Hematopoietic multipotent progenitor cell (in vitro differentiated cells): ENCODE results near the gene ERVMER34-1. TPM values are rescaled to one million over a fixed set of nuclear protein-coding genes. Genes with fewer than 3 reads are reported as not detected.

Source experiments
- DNase-seq, 3 donors: peaks; one replicate each; pipeline ENCODE4 v3.0.0-alpha.2; 2011 to 2015; ENCODE audit warnings: low read depth in 2 of 3, low spot score in 2 of 3
- total RNA-seq: library from RNA; depleted of rRNA; stranded (reverse); fragments of >200 nt; gene quantifications from one replicate; pipeline ENCODE4 v1.2.3, GENCODE V29; 2012

The ERVMER34-1 gene
- total RNA-seq, 1 donor: under 0.01 TPM

- peak; percentile 72 to 99 (median 97) for DNase-seq
These were observed 29.0 kb downstream of the ERVMER34-1 start for GRCh38 chr4:52721968-52722815.

DNA sequence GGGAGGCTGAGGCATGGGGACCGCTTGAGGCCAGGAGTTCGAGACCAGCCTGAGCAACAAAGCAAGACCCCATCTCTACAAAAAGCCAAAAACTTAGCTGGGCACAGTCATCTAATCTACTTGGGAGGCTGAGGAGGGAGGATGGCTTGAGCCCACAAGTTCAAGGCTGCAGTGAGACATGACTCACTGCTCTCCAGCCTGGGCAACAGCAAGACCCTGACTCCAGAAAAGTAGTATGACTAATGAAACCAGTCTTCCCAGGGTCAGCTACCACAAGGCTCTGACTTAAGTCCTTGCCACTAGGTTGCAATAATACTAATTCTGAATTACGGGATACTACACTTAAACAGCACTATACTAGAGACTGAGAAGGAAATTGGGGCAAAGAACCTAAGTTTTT, 33.1 kb downstream of the ERVMER34-1 start:
- DNase-seq: no peak

DNA sequence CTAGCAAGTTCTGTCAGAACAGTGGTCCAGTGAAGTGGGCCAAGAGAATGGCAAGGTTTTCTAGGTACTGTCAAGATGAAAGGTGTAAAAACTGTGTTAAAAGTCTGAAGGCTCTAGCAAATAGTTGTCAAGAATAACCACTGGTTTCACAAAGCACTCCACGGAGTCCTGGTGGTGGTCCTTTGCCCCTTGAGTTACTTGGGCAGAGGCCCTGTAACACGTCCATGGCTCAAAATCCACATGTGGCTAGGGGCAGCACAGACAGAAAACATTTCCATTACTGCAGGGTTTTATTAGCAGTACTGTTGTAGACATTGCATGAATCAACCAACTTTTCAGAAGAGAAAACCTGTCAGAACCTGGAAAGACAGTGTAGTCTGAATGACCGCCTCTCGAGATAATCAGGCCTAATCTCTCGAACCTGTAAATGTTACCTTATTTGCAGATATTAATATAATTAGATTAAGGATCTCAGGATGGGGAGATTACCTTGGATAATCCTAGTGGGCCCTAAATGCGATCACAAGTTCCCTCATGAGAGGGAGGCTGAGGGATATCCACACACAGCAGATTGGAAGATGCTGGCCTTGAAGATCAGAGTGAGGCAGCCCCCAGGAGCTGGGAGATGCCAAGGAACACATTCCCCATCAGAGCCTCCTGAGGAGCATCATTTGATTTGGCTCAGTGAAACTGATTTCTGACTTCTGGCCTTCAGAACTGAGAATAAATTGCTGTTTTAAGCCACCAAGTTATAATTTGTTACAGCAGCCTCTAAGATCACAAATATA, 34.7 kb downstream of the ERVMER34-1 start:
- no peak for DNase-seq

- no peak for DNase-seq
These were observed 35.3 kb downstream of the ERVMER34-1 start for GRCh38 chr4:52715914-52716313.

- DNase-seq: no peak
These were observed 35.8 kb downstream of the ERVMER34-1 start for GRCh38 chr4:52715255-52715897.

GRCh38 chr4:52714597-52715254, 36.5 kb downstream of the ERVMER34-1 start:
- DNase-seq: peak in 1 of 3 donors; percentile 18

GRCh38 chr4:52713456-52713937, 37.7 kb downstream of the ERVMER34-1 start:
- no peak for DNase-seq

DNA sequence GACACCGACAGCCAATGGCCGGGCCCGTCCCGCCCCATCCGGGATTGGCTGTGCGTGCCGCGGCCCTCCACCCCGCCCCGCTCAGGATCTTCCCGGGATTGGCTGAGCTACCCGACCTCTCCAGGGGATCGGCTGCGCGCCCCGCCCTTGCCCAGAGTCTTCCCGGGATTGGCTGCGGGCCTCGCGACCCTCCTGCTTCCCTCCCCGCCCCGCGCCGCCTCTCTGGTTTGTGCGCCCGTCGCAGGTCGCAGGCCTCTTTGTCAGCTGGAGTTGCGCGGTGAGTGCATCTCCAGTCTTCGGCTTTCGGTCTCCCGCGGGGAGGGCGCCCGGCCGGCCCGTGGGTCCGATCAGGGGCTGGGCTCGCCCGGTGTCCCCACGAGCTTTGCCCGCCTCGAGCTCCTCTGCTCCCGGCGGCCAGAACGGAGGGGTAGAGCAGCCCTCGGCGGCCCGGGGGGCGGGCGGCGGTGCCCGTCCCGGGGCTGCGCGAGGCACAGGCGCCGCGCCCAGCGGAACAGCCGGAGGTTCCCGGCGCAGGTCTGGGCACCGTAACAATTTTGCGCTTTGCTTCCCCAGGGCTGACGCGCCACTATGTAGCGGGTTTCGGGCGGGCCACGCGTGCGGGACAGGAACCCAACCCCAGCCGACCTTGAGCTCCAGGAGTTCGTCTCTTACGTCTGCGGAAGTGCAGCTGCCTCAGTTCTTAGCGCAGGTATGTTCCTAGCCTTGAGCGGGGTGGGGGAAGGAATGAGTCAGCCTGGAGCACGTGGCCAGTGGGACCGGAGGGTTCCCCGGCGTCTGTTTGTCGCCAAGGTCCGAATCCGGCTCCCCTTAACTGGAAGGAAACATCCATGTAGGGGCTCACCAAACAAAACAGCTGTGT, 38.7 kb downstream of the ERVMER34-1 start:
- DNase-seq: peak; percentile 80 to 94 (median 93)

DNA sequence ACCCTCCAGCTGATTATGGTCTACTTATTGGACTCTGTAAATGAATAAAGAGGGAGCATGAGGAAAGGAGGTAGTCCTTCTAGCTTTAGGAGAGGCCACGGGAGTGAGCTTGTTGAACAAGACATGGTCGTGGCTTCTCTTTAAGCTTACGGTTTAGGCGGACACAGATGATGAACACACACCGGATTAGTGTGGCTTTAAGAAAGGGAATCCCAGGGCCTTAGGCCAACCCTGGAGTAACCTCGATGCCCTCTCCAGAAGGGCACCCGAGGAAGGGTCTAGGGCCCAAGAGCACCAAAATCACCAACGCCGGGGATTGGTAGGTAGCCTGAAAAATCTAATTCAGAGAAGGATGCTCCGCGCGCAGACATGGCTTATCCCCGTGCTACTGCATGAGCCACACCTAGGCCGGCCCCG, 39.4 kb downstream of the ERVMER34-1 start:
- DNase-seq: no peak

DNA sequence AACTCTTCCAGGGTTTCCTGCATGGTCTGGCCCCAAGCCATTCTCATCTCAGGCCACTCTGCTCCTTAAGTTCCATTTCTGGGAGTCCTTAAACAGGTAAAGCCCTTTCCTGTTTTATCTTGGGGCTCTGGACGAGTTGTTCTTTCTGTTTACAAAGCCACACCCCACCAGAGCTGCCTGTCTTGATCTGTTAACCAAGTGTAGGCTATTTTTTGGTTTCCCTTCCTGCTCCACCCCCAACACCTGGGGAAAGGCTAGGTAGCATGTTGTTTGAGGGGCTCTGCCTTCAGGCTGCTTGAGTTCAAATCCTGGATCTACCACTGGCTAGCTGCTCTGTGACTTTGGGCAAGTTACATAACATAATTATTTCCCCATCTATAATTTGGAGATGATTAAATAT, 40.0 kb downstream of the ERVMER34-1 start:
- DNase-seq: no peak

GRCh38 chr4:52709155-52709554, 42.1 kb downstream of the ERVMER34-1 start:
- DNase-seq: no peak

- no peak for DNase-seq
These were observed 46.6 kb downstream of the ERVMER34-1 start for GRCh38 chr4:52704661-52705060.

GRCh38 chr4:52704133-52704532, 47.1 kb downstream of the ERVMER34-1 start:
- DNase-seq: no peak

DNA sequence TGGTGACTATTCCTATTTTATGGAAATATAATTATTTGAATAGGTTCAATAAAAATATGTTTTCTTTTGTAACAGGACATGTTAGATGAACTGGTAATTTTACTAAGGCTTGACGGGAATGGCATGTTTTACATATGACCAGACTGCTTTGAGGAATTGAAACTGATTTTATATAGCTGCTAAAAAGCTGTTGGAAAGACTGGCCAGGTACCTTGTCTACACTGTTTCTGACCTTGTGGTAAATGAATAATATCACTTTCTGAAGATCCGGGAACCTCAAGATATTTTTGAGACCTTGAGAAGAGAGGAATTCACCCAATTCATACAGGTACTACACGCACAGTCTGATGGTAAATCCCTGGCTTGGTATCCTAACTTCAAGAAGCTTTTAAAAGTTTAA, 50.0 kb downstream of the ERVMER34-1 start:
- no peak for DNase-seq

GRCh38 chr4:52694936-52695335, 56.3 kb downstream of the ERVMER34-1 start:
- DNase-seq: no peak

GRCh38 chr4:52693492-52693891, 57.7 kb downstream of the ERVMER34-1 start:
- DNase-seq: no peak
